Activated naive CD8-positive, alpha-beta T cell treated with anti-CD3 and anti-CD28 coated beads, Interleukin-2, amount 50 U/mL, for 16 hours (primary cell): ENCODE measurements around the gene INSYN2A.

Experiments used
- DNase-seq: peaks from one replicate; pipeline ENCODE4 v3.0.0-alpha.2; 2020; ENCODE audit warnings: low read depth, low spot score

Gene INSYN2A

DNA sequence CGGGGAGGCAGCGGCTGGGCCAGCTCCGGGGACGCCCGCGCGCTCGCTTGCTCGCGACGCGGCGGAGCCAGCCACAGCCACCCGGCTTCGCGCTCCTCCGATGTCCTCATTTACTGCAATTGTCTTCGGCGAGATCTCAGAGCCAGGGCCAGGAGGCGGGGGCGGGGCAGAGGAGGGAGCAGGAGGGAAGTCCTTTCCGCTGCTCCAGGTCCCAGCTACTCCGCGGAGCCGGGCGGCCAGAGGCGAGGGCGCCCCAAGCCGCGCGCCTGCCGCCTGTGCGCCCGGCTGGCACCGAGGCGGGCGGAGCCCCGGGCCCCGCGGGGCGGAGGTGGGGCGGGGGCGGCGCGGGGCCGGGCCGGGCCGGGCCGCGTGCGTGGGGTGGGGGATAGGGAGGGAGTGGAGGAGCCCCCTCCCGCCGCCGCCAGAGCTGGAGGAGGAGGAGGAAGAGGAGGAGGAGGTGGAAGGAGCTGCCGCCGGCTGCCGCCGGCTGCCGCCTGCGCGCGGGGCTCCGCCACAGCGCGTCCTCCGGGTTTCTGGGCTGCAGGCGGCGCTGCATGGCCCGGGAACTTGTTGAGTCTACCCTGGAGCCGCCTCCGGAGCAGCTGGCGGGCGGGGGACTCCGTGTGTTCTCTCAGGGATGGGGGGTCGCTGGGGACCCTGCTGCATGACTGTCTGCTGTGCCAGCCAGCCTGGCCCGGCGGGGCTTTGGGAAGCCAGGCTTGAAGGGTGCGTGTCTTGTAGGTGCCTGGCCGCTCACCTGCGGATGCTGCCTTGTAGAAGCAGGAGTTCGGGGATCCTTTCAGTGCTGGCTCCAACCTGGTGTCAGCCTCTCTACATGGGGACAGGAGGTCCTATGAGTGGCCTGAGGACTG, at the start of gene INSYN2A:
Gene INSYN2A (minus strand): TSS at position 310 of the 872 bp plus-strand sequence. CDS start 20,196 bp downstream, outside the sequence.
- DNase-seq: no peak

- no peak for DNase-seq
These were observed 49.1 kb upstream of the INSYN2A start for GRCh38 chr10:127245456-127245855.

DNA sequence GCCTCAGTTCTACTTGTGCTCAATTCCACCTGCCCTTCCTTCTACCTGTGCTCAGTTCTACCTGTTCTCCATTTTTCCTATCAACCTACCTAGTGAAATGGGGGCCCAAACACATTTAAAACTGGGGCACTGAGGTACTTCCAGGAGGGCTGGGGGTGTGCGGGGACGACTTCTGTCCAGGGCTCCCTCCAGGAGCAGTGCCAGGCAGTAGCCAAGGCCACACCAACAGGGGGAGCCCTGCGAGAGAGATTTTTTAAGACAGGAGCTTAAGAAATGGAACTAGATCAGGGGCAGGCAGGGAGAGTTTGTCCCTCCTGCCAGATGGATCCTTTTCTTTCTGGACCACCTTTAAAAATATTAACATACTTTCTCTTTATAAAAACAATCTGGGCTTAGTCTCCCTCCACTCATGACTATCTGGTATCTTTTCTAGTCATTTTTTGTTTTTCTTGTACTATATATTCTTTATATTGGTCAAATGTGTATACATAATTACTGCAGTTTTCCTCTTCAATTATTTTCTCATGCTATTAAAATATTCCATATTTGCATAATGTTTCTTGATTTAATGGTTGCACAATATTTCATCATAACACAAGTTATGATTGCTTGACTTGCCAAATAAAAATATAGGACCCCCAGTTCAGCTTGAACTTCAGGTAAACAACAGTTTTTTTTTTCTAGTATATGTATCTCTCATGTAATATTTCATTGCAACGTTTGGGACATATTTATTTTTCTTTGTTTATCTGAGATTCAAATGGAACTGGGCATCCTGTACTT, 47.3 kb upstream of the INSYN2A start:
- no peak for DNase-seq

DNA sequence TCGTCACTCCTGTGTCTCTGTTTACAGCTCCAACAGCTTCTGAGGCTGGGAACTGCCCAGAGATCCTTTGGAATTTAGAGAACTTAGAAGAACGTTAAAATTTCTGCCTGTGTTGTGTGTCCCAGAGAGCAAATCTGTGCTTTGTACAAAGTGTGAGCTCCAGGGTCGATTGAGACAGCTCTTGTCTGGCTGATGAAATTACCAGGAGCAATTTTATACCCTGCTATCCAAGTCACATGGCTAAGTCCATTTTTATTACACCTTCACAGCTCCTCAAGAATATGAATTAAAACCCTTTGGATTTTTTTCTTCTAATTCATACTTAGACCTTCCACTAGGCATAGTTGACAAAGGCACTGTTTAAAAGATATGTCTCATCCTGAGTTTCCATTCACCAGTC, 46.5 kb upstream of the INSYN2A start:
- DNase-seq: no peak

- DNase-seq: no peak
These were observed 39.9 kb upstream of the INSYN2A start for GRCh38 chr10:127236266-127236665.

DNA sequence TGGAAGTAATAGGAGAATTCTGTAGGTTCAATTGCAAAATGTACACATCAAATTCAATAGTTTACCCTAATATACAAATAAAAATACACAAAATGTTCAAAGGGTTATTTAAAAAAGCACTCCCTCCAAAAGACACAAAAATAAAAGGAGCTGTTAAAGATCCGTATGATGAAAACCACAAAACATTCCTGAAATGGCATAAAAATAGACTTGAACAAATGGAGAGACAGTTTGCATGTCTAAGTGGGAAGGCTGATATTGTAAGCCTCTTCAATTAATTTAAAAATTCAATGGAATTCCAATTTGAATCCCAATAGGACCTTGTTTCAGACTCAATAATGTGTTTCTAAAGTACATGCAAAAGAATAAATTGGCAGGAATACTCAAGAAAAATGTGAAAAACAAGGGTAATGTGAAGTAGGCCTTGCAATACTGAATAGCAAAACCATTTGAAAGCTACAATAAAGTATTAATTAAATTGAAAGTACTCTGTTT, 38.0 kb upstream of the INSYN2A start:
- no peak for DNase-seq

DNA sequence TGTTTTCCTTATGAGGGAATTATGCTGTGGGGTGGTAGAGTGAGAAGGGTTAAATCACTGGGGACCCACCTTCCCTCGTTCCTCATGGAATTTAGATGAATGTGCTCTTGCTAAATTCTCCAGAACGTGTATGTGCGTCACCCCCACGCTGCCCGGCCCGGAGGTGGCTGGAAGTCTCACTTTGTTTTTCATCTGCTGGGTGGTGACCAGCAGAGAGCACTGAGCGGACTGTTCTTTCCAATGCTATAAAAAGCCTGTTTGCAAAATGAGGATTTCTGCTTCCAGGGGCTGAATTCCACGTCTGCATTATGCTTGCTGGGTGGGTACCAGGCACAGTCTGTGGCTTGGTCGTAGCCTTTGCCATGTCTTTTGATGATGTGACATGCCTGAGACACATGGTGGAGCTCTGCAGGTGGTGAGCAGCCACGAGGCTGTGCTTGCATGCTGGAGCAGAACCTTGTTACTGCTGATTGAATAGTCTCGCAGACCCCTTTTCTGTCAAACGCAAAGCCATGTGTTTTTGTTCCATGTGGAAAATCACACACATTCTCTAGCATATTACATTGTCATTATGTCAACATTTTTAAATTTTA, 31.9 kb upstream of the INSYN2A start:
- DNase-seq: no peak

- DNase-seq: no peak
These were observed 31.3 kb upstream of the INSYN2A start for GRCh38 chr10:127227663-127228062.

GRCh38 chr10:127227027-127227426, 30.6 kb upstream of the INSYN2A start:
- DNase-seq: no peak

GRCh38 chr10:127221281-127221680, 24.9 kb upstream of the INSYN2A start:
- no peak for DNase-seq

- DNase-seq: no peak
These were observed 22.3 kb upstream of the INSYN2A start for GRCh38 chr10:127218658-127219057.

DNA sequence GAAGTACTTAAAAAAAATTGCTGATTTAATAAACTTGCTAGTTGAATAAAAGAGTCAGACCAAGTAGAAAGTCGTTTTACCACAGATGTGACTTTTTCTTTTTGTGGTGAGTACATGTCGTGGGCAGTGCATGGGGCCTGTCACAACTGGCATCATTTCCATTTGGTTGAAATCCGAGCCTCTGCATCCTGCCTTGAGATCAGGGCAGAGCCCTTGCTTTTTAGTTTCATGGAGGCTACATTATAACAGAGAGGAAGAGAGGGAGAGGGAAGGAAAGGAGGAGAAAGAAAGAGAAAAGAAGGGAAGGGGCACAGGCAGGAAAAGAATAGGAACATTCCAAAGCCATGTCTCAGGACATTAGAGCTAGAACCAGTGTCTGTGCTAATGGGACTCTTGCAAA, 20.4 kb upstream of the INSYN2A start:
- DNase-seq: no peak

- no peak for DNase-seq
These were observed 19.9 kb upstream of the INSYN2A start for GRCh38 chr10:127216274-127216673.

DNA sequence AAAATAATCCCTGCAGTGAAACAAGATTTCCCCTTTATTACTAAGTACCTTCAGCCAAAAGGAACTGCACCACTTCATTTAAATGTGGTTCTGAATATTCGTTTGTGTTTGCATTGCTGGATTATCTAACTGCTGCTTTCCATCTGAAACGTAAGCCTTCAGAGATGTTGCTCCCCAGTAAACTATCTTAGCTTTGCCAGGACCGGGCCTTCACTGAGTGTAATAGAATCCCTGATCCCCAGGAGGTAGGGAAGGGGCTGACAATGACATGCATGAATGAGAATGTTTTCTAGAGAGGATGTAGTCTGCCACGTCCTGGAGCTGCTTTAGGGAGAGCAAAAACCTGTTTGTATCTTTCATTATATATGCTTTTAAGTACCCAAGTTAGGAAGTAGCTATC, 19.5 kb upstream of the INSYN2A start:
- no peak for DNase-seq

- DNase-seq: no peak
These were observed 14.6 kb upstream of the INSYN2A start for GRCh38 chr10:127210936-127211466.

GRCh38 chr10:127207081-127207480, 10.7 kb upstream of the INSYN2A start:
- DNase-seq: no peak

GRCh38 chr10:127203067-127203466, 6.7 kb upstream of the INSYN2A start:
- DNase-seq: no peak

GRCh38 chr10:127200646-127201045, 4.3 kb upstream of the INSYN2A start:
- DNase-seq: no peak

DNA sequence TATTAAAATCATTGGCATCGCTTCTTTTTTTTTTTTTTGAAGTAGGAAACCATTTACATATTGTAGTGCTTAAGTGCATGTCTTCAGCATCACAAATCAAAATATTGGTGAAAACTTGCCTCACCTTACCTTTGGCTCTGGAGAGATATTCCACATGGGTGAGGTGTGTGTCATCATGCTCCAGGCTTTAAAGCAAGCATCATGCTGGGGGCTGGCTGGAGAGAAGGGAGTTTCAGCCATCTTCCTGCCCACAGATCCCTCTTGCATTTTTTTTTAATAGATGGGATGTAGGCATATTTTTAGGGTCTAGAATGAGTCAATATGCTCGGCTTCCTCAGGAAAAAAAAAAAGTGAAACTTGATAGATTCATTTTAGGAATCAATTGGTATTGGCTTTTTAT, 2.3 kb upstream of the INSYN2A start:
- no peak for DNase-seq

GRCh38 chr10:127198307-127198706, 1.9 kb upstream of the INSYN2A start:
- DNase-seq: no peak

DNA sequence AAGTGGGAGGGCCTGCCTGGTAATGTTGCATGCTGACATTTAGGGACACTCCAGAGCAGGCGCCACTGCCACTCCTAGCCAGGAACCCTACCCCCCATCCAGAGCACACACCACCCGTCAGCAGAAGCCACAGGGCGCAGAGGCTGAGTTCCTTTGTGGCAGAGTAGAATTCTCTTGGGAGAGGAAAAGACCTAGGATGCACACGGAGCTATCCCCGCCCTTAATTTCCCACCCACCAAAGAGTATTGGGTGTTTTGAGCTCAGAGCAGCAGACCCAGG, 702 bp upstream of the INSYN2A start:
- no peak for DNase-seq

DNA sequence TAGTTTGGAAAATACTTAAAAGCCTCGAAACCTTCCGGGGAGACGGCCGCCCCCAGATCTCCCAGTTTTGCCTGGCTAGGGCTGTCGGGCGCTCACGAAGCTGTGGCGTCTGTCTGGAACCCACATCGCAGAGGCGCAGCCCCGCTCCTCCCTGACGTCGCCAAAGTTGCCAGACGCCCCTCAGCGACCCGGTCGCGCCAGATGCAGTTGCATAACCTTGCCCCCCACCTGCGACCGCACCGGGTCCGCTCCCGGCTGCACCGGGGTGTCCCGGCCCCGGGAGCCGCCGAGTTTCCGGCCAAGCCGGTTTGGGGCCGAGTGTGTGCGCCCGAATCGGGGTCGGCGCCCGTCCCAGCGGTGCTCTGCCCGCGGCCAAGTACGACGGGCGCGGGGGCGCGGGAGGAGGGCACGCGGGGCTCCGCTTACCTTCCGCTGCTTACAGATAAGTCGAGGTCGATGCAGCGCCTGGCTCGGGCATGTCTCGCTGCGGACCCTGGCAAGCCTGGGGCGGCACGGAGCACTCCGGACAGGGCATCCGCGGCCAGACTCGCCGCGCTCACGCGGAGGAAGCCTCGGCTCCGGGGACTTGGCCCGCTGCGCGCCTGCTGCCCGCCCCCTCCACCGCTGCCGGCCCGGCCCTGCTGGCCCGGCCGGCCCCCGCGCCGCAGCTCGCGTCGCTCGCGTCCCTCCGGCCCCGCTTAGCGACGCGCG, 665 bp downstream of the INSYN2A start:
- no peak for DNase-seq
